ENCODE results near the gene DNHD1.

- no peak for TF ChIP-seq CTCF (IDR thresholded peaks at IDR 0.05)
- peak in 1 of 2 donors; percentile 20 for TF ChIP-seq POLR2A (IDR thresholded peaks at IDR 0.05)
Measured at GRCh38 chr11:6618117-6619003, 121.3 kb downstream of the DNHD1 start.

Measured in vagina (tissue), 2 donors.